NK-92 treated with Interleukin-12 subunit alpha and Interleukin-12 subunit beta, amount 100 ng/mL, for 24 hours (cell line): Measurements from ENCODE around the gene POU5F1.
A peak's percentile ranks its signal among the peaks of the same experiment; 100 is the strongest.
"Not testable (repeated sequence)": the region's sequence is repeated elsewhere in the genome, so short reads cannot be mapped to it uniquely, and the experiment has no call there.

Source experiments
- DNase-seq: peaks from one replicate; lab custom pipeline; 2025; lab: John Stamatoyannopoulos, UW

Gene POU5F1

DNA sequence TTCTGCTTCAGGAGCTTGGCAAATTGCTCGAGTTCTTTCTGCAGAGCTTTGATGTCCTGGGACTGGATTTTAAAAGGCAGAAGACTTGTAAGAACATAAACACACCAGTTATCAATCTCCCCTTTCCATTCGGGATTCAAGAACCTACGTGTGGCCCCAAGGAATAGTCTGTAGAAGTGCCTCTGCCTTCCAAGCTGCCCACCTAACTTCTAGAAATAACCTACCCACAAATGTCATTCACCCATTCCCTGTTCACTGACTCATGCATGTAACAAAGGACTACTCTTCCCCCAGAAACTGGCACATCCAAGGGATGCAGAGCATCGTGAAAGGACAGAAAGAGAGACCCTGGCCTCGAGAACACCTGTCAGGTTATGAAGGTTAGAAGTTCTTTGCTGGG, 4.5 kb downstream of the POU5F1 start:
- no peak for DNase-seq

- DNase-seq: not testable (repeated sequence)
Measured at GRCh38 chr6:31165064-31165832, 5.2 kb downstream of the POU5F1 start.

GRCh38 chr6:31164475-31165063, 5.9 kb downstream of the POU5F1 start:
- DNase-seq: not testable (repeated sequence)

DNA sequence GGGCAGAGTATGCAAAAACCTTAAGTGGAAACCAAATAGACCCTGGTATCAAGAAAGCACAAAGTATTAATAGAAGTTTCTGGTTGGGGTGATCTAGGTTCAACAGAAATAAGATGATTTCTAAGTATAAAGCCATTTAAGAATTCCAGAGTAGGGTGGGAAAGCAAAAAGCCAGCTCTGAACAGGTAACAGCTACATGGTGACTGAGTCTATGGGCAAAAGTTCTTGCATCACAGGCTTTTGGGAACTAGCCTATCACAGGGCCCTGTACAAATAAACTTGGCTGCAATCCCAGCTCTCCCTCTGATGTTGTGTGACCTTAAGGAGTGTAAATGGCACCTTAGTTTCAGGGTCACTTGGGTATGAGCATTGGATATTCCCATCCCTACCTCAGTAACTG, 6.6 kb downstream of the POU5F1 start:
- DNase-seq: no peak

DNA sequence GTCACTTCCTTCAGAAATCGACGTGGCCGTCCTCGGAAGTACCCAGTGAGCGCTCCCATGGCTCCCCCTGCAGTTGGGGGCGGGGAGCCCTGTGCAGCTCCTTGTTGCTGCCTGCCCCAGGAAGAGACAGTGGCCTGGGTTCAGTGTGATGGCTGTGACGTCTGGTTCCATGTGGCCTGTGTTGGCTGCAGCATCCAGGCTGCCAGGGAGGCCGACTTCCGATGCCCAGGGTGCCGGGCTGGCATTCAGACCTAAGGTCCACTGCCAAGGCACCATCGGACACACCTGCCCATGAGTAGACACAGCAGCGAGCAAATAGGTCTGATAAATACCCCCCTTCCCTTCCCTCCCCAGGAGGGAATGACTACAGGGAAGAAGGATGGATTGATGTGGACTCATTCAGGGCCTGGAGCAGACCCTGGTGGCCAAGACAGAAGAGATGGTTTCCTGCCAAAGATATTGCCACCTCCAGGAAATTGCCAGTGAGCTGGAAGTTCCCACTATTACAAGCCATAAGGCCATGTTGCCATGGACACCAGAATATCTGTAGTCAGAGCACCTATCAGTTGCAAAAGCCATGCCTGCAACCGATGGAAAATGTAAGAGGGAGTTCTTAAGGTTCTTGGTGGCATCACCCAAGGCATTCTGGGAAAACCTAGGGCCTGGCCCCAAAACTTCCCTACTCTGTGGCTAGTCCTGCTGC, 7.9 kb downstream of the POU5F1 start:
- no peak for DNase-seq

DNA sequence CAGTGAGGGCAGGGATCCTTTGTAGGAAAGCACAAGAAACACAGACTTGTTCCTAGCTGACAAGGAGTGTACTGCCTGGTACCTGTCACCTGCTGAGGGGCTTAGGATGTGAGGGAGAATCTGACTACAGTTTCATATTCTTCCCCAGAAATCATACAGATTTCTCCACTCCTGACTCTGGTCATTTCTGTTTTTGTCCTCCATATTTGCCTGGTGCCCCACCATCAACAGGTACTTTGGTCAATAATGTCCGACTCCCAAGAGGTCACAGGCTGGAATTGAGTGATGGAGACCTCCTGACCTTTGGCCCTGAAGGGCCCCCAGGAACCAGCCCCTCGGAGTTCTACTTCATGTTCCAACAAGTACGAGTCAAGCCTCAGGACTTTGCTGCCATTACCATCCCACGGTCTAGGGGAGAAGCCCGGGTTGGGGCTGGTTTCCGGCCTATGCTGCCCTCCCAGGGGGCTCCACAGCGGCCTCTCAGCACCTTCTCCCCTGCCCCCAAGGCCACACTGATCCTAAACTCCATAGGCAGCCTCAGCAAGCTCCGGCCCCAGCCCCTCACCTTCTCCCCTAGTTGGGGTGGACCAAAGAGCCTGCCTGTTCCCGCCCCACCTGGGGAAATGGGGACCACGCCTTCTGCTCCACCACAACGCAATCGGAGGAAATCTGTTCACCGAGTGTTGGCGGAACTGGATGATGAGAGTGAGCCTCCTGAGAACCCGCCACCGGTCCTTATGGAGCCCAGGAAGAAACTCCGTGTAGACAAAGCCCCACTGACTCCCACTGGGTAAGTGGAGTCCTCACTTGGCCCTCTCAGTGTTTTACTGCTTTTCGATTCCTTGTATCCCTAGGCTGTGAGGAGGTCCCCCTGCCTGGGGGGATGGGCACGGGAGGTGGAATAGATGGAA, 9.0 kb downstream of the POU5F1 start:
- no peak for DNase-seq

- DNase-seq: no peak
Measured at GRCh38 chr6:31158863-31159855, 11.3 kb downstream of the POU5F1 start.

DNA sequence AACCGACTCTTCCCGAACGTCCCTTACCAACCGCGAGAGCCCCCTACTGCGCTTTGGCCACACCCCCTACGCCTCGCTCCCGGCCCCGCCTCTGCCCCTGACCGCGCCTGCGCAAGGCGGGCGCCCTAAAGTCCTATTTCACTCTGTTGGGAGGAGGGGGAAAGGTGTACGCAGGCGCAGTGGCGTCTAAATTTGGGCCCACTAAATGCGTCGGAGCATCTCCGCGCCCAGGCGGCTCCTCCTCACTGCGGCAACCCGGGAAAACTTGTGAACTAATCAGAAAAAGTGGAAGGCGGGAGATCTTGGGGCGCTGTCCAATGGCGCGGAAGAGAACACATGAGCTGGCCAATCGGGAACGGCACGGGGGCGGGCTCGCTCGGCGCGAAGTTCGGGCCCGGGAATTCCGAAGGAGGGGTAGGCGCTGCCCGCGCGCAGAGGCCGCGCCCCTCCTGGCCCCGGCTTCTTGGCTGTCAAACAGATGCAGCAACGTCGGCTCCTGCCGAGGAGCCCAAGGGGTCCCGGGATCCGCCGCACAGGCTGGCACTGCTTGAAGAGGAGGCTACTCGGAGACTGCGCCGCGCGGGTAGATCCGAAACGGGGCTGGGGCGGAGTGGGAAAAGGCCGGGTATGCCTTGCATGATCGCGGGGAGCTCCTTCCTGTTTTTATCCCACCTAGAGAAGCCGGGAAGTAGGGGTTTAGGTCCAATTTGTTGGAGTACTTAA, 12.2 kb downstream of the POU5F1 start, which contains the start of gene TCF19:
Gene TCF19 (plus strand): TSS at position 450 of the 723 bp plus-strand sequence. CDS start 881 bp downstream, outside the sequence.
- DNase-seq: peak; percentile 98

DNA sequence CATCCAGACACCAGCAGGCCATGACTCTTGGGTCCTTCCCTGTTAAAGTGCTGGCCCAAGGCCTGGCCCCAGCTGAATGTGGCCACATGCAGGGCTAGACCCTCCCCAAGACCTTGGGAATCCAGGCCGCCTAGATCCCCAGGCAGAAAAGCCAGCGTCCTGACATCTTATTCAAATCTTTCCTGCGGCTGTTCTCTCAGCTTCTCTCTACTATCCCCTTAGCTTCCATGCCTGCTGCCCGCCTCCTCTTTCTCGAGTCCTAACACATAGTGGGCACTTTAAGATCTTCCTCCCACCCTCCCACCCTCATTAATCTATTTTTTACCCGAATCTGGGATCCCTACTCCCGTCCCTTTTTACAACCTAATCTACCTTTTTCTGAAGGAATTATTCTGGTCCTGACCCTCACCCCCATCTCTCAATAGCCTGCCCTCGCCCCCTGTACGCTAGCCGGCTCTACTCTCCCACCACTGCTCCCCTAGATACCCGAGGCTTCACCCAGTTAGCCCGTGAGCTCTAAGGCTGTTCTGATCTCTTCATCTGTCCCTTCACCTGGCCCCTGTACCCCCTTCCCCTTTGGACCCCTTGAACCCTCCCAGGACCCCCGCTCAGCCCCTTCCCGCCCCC, 12.9 kb downstream of the POU5F1 start, which contains the start of gene CCHCR1:
Gene CCHCR1 (minus strand): TSS at position 290 of the 627 bp plus-strand sequence. CDS start 202 bp downstream, at position 88.
- no peak for DNase-seq

- no peak for DNase-seq
Measured at GRCh38 chr6:31156641-31157040, 13.8 kb downstream of the POU5F1 start.

DNA sequence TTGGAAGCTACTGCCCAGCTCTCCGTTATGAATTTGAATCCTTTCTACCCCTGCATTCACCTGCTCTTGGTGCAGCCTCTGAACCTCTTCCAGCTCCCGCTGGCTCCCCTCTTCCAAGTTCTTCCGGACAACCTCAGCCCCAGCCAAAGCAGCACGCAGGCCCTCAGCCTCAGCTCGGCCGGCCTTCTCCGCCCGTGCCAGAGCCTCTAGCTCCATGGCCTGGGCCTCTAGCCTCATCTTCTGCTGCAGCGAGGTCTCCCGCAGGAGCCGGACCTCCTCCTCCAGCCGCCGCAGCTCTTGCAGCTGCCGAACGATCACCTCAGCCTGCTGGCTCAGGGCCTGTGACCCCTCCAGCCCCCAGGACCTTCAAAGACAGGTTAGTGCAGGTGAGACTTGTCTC, 16.0 kb downstream of the POU5F1 start:
- no peak for DNase-seq

GRCh38 chr6:31152781-31153180, 17.7 kb downstream of the POU5F1 start:
- no peak for DNase-seq

GRCh38 chr6:31149827-31150447, 20.5 kb downstream of the POU5F1 start:
- no peak for DNase-seq

DNA sequence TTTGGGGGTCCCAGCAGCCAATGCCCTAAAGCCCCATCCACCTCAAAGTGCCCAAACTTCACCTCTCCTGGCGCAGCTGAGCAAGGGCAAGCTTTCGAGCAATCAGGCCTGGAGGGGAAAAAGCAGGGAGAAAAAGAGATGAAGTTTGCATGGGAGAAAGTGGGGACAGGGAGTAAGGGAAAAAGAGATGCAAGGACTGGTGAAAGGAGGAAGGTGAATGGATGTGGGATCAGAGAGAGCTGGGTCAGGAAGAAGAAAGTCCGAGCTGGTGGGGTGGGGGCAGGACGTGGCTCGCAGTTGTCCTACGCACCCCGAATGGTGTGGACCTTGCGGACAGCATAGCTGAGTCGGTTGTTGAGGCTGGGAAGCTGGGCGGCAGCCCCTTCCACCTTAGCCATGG, 25.1 kb downstream of the POU5F1 start:
- no peak for DNase-seq

DNA sequence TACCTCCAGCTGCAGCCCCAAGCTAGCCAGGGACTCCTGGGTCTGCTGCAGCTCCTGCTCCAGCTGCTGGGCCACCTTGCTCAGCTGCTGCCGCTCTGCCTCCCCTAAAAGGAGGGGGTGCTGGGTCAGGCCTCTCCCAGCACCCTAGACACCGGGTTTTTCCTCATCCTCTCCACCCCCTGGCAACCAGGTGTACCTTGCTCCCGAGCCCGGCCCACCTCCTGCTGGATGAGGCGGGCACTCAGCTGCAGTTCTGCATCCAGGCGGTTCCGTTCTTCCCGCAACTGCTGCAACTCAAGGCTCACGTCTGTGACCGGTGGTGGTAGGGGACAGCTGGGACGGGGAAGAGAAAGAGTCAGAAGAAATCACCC, 25.5 kb downstream of the POU5F1 start:
- no peak for DNase-seq

DNA sequence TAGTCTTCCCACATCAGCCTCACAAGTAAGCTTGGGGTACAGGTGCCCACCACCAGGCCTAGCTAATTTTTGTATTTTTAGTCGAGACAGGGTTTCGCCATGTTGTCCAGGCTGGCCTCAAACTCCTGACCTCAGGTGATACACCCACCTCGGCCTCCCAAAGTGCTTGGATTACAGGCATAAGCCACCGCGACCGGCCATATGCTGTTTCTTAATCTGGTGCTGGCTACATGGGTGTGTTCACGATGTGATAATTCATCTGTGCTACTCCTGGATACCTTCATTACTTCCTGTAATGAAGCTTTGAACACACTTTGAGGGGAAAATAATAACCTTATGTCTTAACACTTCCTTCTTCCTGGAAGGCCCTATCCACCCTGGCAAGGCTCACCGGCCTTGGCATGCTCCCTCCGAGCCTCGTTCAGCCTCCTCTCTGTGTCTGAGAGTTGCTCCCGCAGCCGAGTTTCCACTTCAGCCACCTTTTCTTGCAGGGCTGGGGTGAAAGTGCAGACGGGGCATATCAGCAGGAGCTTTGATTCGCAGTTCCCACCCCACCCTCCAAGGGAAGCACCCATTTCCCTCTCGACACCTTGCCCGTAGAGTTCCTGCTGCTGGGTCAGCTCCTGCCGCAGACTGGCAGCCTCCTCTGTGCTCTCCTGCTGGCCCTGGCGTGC, 26.0 kb downstream of the POU5F1 start:
- no peak for DNase-seq

GRCh38 chr6:31143148-31143547, 27.3 kb downstream of the POU5F1 start:
- DNase-seq: no peak

GRCh38 chr6:31142361-31142761, 28.1 kb downstream of the POU5F1 start:
- no peak for DNase-seq
